OCI-LY3 (cell line): ENCODE data around the gene PLA2G12B.

Experiments
- H2AFZ ChIP-seq: fragments of 200-600, 300-600 bp; shearing (Covaris generic); 2 replicates; pipeline ENCODE4 v1.6.0; 2014; ENCODE audit warnings: antibody characterized with exemption, low read depth, low read length
- H3K27ac ChIP-seq: fragments of 200-600, 300-600 bp; sonication (generic); 2 replicates; pipeline ENCODE4 v1.5.1; 2014; ENCODE audit warnings: mild to moderate bottlenecking, low read length, moderate library complexity, mixed read lengths
- H3K27me3 ChIP-seq: fragments of 200-600, 300-600 bp; sonication (generic); 2 replicates; pipeline ENCODE4 v1.6.1; 2014; ENCODE audit warnings: low read depth, low read length, mixed read lengths
- H3K36me3 ChIP-seq: fragments of 200-600, 300-600 bp; sonication (generic); replicated peaks from 2 replicates; pipeline ENCODE3; 2014; ENCODE audit warnings: low read depth, low read length, mixed read lengths
- H3K4me1 ChIP-seq: fragments of 300-600, 200-600 bp; sonication (generic); 2 replicates; pipeline ENCODE4 v1.6.1; 2014; ENCODE audit warnings: low read length, mixed read lengths
- H3K4me2 ChIP-seq: fragments of 200-600, 300-600 bp; sonication (generic); 2 replicates; pipeline ENCODE4 v1.6.1; 2014; ENCODE audit warnings: low read length, mixed read lengths
- H3K4me3 ChIP-seq: fragments of 300-600, 200-600 bp; sonication (generic); 2 replicates; pipeline ENCODE4 v1.5.1; 2014; ENCODE audit warnings: antibody characterized with exemption, mild to moderate bottlenecking, low read length, moderate library complexity
- H3K79me2 ChIP-seq: fragments of 300-600, 200-600 bp; shearing (Covaris generic); 2 replicates; pipeline ENCODE4 v1.6.1; 2014; ENCODE audit warnings: mild to moderate bottlenecking, low read length, mixed read lengths
- H3K9ac ChIP-seq: fragments of 300-600, 200-600 bp; shearing (Covaris generic); 2 replicates; pipeline ENCODE4 v1.6.0; 2014; ENCODE audit warnings: mild to moderate bottlenecking, low read length, moderate library complexity
- H3K9me3 ChIP-seq: fragments of 200-600, 300-600 bp; shearing (Covaris generic); 2 replicates; pipeline ENCODE4 v1.6.1; 2014; ENCODE audit warnings: low read length, mixed read lengths; ENCODE audit not compliant: insufficient read depth
- H4K20me1 ChIP-seq: fragments of 200-600, 300-600 bp; sonication (generic); 2 replicates; pipeline ENCODE4 v1.6.1; 2016; ENCODE audit warnings: low read length, mixed read lengths; ENCODE audit not compliant: insufficient read depth
- EZH2phosphoT487 ChIP-seq: fragments of 200-600 bp; shearing (Covaris generic); IDR thresholded peaks from 2 replicates; pipeline ENCODE4 v1.6.1; 2018; ENCODE audit warnings: antibody characterized with exemption, mixed run types, low read depth
- TF ChIP-seq, protein P1 (sequence below): fragments of 200-600, 300-600 bp; sonication (generic); IDR thresholded peaks from 2 replicates; pipeline ENCODE4 v1.5.1; 2014; ENCODE audit warnings: antibody characterized with exemption, low read length, low read depth

PLA2G12B gene

DNA sequence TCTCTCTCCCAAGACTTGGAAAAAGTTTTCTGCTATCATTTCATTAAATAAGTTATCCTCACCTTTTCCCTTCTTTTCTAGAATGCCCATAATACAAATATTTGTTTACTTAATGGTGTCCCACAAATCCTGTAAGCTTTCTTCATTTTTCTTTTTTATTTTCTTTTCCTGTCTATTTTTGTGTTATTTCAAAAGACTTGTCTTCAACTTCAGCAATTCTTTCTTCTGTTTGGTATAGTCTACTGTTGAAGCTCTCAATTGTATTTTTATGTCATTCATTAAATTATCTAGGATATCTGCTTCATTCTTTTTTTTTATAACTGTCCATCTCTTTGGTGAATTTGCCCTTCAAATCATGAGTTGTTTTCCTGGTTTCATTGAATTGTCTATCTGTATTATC is 25.1 kb upstream of the PLA2G12B start:
- peaks cover 8% of the 10 kb centered on the region; the same call in 1 of the 2 replicates for H3K9me3 ChIP-seq
- H3K27ac ChIP-seq = no peak overlapping the region
- no peak overlapping the region for H3K4me2 ChIP-seq
- no peak overlapping the region for H3K4me3 ChIP-seq
- H3K4me1 ChIP-seq = no peaks in the 10 kb centered on the region
- no peaks in the 10 kb centered on the region for H3K79me2 ChIP-seq
- H3K27me3 ChIP-seq = no peaks in the 10 kb centered on the region
- no peaks in the 10 kb centered on the region for H4K20me1 ChIP-seq
- H3K36me3 ChIP-seq = no peaks in the 10 kb centered on the region
- H3K9ac ChIP-seq = no peak overlapping the region
- H2AFZ ChIP-seq = no peak overlapping the region
- TF ChIP-seq EZH2phosphoT487 = no peak
- TF ChIP-seq, protein P1, sequence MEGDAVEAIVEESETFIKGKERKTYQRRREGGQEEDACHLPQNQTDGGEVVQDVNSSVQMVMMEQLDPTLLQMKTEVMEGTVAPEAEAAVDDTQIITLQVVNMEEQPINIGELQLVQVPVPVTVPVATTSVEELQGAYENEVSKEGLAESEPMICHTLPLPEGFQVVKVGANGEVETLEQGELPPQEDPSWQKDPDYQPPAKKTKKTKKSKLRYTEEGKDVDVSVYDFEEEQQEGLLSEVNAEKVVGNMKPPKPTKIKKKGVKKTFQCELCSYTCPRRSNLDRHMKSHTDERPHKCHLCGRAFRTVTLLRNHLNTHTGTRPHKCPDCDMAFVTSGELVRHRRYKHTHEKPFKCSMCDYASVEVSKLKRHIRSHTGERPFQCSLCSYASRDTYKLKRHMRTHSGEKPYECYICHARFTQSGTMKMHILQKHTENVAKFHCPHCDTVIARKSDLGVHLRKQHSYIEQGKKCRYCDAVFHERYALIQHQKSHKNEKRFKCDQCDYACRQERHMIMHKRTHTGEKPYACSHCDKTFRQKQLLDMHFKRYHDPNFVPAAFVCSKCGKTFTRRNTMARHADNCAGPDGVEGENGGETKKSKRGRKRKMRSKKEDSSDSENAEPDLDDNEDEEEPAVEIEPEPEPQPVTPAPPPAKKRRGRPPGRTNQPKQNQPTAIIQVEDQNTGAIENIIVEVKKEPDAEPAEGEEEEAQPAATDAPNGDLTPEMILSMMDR = no peak

DNA sequence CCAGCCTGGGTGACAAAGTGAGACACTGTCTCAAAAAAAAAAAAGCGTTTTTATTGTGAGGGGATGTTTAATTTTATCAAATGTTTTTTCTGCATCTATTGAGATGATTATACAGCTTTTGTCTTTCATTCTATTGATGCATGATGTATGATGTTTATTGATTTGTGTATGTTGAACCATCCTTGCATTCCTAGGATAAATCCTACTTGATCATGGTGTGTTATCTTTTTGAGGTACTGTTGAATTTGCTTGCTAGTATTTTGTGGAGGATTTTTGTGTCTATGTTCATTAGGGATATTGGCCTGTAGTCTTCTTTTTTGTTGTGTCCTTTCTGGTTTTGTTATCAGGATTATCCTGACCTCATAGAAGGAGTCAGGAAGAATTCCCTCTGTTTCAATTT is 22.3 kb upstream of the PLA2G12B start:
- TF ChIP-seq, protein P1 = no peak
- TF ChIP-seq EZH2phosphoT487 = no peak
- Histone ChIP-seq H3K36me3 (no peaks in the 10 kb centered on the region), H3K79me2 (no peaks in the 10 kb centered on the region), H3K27ac (no peak overlapping the region), H3K27me3 (no peaks in the 10 kb centered on the region), H2AFZ (no peak overlapping the region), H3K4me3 (no peak overlapping the region), H4K20me1 (no peaks in the 10 kb centered on the region), H3K9ac (no peak overlapping the region), H3K4me1 (no peaks in the 10 kb centered on the region), H3K9me3 (peaks cover 8% of the 10 kb centered on the region; the same call in 1 of the 2 replicates), H3K4me2 (no peak overlapping the region)

DNA sequence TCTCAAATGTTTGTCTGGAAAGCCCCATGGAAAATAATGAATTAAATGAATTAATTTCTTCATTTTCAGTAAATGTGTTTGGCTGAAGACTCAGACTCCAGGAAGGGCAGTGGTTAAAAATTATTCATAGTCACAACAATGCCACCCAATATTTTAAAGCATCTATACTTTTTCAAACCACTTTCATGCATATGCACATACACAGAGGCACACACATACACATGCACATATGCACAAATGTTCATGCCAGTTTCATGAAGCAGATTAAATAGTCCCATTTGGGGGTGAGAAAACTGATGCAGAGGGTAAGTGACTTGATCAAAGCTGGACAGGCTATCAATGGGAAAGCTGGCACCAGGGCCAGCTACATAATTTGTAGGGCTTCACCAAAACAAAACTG is 1.4 kb upstream of the PLA2G12B start:
- H3K4me3 ChIP-seq = no peak overlapping the region
- H3K9me3 ChIP-seq = no peaks in the 10 kb centered on the region
- H3K36me3 ChIP-seq = no peaks in the 10 kb centered on the region
- no peak overlapping the region for H3K4me2 ChIP-seq
- TF ChIP-seq EZH2phosphoT487 = no peak
- H3K4me1 ChIP-seq = peaks cover 4% of the 10 kb centered on the region; the same call in 1 of the 2 replicates
- H3K79me2 ChIP-seq = no peaks in the 10 kb centered on the region
- H3K9ac ChIP-seq = no peak overlapping the region
- H3K27ac ChIP-seq = no peak overlapping the region
- H3K27me3 ChIP-seq = no peaks in the 10 kb centered on the region
- H2AFZ ChIP-seq = no peak overlapping the region
- H4K20me1 ChIP-seq = no peaks in the 10 kb centered on the region

DNA sequence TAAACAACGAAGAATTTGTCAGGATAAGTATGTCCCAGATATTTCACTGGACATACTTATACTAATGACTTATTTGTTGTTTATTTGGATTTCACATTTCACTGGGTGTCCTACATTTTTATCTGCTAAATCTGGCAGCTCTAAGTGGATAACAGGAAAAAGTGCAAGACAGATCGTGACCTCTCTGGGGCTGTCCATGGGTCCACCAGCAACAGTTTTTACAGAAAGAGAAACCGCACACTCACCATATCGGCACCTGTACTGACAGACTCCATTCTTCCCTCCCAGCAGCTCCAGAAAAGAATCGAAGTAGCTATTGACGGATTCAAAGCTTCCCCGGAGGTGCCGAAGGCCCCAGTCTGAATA is 393 bp downstream of the PLA2G12B start:
- H3K27ac ChIP-seq = no peak overlapping the region
- H3K4me1 ChIP-seq = peaks cover 4% of the 10 kb centered on the region; the same call in 1 of the 2 replicates
- H2AFZ ChIP-seq = no peak overlapping the region
- no peak for TF ChIP-seq EZH2phosphoT487
- TF ChIP-seq, protein P1 = no peak
- no peaks in the 10 kb centered on the region for H3K79me2 ChIP-seq
- H3K9me3 ChIP-seq = no peaks in the 10 kb centered on the region
- H3K4me3 ChIP-seq = no peak overlapping the region
- no peak overlapping the region for H3K9ac ChIP-seq
- no peaks in the 10 kb centered on the region for H4K20me1 ChIP-seq
- no peaks in the 10 kb centered on the region for H3K27me3 ChIP-seq
- no peaks in the 10 kb centered on the region for H3K36me3 ChIP-seq
- no peak overlapping the region for H3K4me2 ChIP-seq
